ENCODE results near the gene MACROD2. TPM values are rescaled to one million over a fixed set of nuclear protein-coding genes. Genes with fewer than 3 reads are reported as not detected.

The MACROD2 gene
- total RNA-seq, 1 experiment from 2014 or later: 1.3 TPM

- DNase-seq (ENCODE audit: low read depth, low spot score): no peak
- in situ Hi-C loops (cut with HindIII; ENCODE audit: low pct_unique_long_range_greater_than_20kb, low sequenced_read_pairs): no loop called here
Observed at GRCh38 chr20:14134004-14134403, 138.7 kb downstream of the MACROD2 start.

DNA sequence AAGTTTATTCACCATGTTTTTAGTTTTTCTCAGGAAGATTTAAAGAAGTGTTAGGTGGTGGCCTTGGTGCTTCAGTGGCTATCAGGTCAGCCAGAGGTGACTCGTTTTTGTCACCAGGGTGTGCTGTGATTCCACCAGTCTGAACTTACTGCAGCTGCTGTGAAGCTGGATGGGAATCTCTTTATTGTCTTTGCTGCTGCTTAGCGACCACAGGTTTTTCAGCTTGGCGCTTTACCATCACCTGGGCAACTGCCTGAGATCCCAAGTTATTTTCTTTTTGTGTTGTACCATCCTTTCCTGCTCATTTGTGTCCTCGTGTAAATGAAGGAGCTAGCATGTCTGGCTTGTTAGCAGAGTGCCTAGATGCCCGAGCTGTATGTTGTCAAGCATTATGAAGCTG is 146.9 kb downstream of the MACROD2 start:
- peak; percentile 80 for DNase-seq (ENCODE audit: low read depth, low spot score)
- in situ Hi-C loops (cut with HindIII; ENCODE audit: low pct_unique_long_range_greater_than_20kb, low sequenced_read_pairs): no loop called here

GRCh38 chr20:14142964-14143627 is 147.8 kb downstream of the MACROD2 start:
- in situ Hi-C loops (cut with HindIII; ENCODE audit: low pct_unique_long_range_greater_than_20kb, low sequenced_read_pairs): no loop called here
- DNase-seq (ENCODE audit: low read depth, low spot score): peak; percentile 46

DNA sequence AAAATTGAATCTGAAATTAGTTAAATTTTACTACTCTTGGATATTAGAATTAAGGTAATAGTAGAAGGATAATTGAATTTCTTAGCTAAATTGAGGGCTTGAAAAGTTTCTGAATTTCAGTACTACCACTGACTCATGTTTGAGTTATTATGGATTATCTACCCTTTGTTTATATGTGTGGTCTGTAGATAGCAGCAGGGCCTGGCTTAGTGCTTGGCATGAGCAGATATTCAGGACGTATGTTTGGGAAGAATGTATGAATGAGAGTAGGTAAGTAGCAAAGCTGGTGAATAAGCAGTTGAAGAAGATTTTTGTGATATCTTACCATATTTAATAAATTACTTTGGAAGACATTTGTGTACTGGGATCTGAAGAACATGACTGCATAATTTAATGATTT is 152.7 kb downstream of the MACROD2 start:
- in situ Hi-C loops (cut with HindIII; ENCODE audit: low pct_unique_long_range_greater_than_20kb, low sequenced_read_pairs): no loop called here
- DNase-seq (ENCODE audit: low read depth, low spot score): no peak

DNA sequence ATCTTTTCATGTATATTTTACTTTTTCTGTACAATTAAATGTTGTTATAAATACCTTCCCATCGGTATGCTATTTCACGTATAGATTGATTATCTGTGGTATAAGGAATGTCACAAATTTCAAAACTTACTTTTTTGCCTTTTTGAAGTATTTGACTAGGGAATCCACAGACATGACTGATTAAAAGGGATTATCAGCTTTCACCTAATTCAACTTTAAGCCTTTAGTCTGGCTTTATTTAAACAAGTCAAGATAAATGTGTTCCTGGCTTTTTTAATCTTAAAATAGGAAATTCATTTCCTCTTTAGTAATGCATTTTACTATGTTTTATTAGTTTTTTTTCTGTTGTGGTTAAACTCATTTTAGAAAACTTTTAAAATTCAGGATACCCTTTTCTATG is 160.0 kb downstream of the MACROD2 start:
- no peak for DNase-seq (ENCODE audit: low read depth, low spot score)
- in situ Hi-C loops (cut with HindIII; ENCODE audit: low pct_unique_long_range_greater_than_20kb, low sequenced_read_pairs): no loop called here

GRCh38 chr20:14178528-14178927 is 183.2 kb downstream of the MACROD2 start:
- DNase-seq (ENCODE audit: low read depth, low spot score): no peak
- in situ Hi-C loops (cut with HindIII; ENCODE audit: low pct_unique_long_range_greater_than_20kb, low sequenced_read_pairs): no loop called here

GRCh38 chr20:14178952-14179351 is 183.6 kb downstream of the MACROD2 start:
- no peak for DNase-seq (ENCODE audit: low read depth, low spot score)
- in situ Hi-C loops (cut with HindIII; ENCODE audit: low pct_unique_long_range_greater_than_20kb, low sequenced_read_pairs): no loop called here

- in situ Hi-C loops (cut with HindIII; ENCODE audit: low pct_unique_long_range_greater_than_20kb, low sequenced_read_pairs): no loop called here
- DNase-seq (ENCODE audit: low read depth, low spot score): peak; percentile 83
Observed at GRCh38 chr20:14189794-14190402, 194.6 kb downstream of the MACROD2 start.

GRCh38 chr20:14191559-14191958 is 196.2 kb downstream of the MACROD2 start:
- in situ Hi-C loops (cut with HindIII; ENCODE audit: low pct_unique_long_range_greater_than_20kb, low sequenced_read_pairs): no loop called here
- no peak for DNase-seq (ENCODE audit: low read depth, low spot score)

DNA sequence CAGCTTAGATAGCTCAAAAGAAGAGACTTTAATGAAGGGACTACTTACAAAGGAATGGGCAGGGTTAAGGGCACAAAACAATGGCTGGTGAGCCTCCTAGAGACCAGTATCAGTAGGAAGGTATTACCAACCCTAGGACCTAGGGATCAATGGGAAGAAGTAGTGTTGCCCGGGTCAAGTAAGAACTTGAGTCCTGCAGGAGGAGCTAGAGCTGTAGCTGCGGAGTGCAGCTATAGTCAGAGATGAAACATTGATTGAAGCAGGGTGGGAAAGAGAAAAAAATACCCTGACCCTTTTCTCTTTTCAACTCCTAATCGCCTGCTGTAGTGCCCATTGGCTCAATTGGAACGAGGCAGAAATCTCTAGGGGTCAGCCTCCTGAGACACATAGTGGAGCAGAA is 198.1 kb downstream of the MACROD2 start:
- in situ Hi-C loops (cut with HindIII; ENCODE audit: low pct_unique_long_range_greater_than_20kb, low sequenced_read_pairs): no loop called here
- peak; percentile 51 for DNase-seq (ENCODE audit: low read depth, low spot score)

DNA sequence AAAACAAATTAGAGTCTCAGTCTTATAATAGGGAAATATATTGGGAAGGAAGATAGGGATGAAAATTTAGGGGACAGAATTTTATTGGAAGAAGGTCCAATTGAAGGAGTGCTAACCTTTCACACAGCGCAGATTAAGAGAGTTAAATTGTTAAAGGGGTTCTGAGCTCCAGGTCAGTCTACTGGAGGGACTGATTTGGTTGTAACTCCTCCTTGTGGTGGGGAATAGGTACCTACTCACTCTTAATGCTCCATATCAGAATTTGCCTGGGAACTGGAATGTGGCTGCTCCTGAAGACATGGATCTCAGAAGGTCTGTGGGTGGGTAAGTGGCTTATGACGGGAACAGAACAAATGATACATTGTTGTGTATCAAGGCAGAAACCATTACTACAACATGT is 198.6 kb downstream of the MACROD2 start:
- in situ Hi-C loops (cut with HindIII; ENCODE audit: low pct_unique_long_range_greater_than_20kb, low sequenced_read_pairs): no loop called here
- peak; percentile 75 for DNase-seq (ENCODE audit: low read depth, low spot score)

GRCh38 chr20:14197097-14197496 is 201.8 kb downstream of the MACROD2 start:
- in situ Hi-C loops (cut with HindIII; ENCODE audit: low pct_unique_long_range_greater_than_20kb, low sequenced_read_pairs): no loop called here
- DNase-seq (ENCODE audit: low read depth, low spot score): no peak

DNA sequence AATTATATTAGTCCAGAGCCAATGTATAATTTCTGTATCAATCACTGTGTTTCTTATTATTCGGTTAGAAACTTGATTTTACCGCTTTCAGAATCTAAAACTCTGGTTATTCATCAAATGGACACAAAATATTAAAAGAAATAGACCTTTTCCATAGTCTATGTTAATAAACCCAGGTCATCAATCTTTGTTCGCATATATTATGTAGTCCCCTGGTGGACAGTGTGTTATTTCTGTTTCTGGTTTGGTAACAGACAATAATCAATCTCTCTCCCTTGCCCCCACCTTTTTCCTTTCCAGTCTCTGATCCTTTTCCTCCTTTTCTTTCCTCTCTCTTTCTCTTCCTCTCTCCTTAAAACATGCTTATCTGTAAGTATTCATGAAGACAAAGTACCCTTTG is 203.1 kb downstream of the MACROD2 start:
- in situ Hi-C loops (cut with HindIII; ENCODE audit: low pct_unique_long_range_greater_than_20kb, low sequenced_read_pairs): no loop called here
- DNase-seq (ENCODE audit: low read depth, low spot score): no peak

- in situ Hi-C loops (cut with HindIII; ENCODE audit: low pct_unique_long_range_greater_than_20kb, low sequenced_read_pairs): no loop called here
- no peak for DNase-seq (ENCODE audit: low read depth, low spot score)
Observed at GRCh38 chr20:14199111-14199510, 203.8 kb downstream of the MACROD2 start.

- no peak for DNase-seq (ENCODE audit: low read depth, low spot score)
- in situ Hi-C loops (cut with HindIII; ENCODE audit: low pct_unique_long_range_greater_than_20kb, low sequenced_read_pairs): no loop called here
Observed at GRCh38 chr20:14203657-14204056, 208.3 kb downstream of the MACROD2 start.

DNA sequence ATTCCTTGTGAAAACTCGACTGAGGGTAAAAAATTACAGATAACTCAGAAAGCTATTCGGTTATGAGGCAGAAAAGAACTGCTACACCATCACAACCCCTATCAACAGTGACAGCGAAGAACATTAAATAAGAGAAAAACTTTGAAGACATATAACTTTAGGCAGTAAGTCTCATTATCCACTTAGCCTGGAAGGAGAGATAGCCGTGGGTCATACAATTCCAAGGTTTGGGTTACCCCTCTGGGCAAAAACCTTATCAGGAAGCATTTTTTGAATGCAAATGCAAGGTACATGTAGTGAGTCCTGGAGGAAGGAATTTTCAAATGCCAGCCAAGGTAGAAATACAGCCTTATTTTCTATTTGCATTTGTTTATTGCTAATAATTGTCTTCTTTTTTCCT is 212.3 kb downstream of the MACROD2 start:
- DNase-seq (ENCODE audit: low read depth, low spot score): no peak
- in situ Hi-C loops (cut with HindIII; ENCODE audit: low pct_unique_long_range_greater_than_20kb, low sequenced_read_pairs): no loop called here

DNA sequence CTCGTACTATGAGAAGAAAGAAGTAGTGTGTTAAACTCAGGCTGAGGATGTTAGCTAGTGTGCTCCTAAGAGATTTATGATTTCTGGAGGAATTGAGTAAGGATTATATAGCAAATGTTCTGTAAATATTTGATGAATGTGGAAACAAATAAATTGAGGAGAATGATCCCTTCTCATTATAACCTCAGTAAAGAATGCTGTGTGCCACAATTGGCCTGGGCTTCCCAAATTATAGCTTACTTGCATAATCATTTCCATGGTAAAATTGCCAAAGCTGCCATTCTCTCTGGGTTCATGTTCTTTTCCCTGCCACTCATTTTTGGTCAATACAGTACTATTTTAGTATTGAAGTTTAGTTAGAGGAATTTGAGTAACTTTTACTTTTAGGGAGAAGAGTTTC is 213.6 kb downstream of the MACROD2 start:
- DNase-seq (ENCODE audit: low read depth, low spot score): no peak
- in situ Hi-C loops (cut with HindIII; ENCODE audit: low pct_unique_long_range_greater_than_20kb, low sequenced_read_pairs): no loop called here

DNA sequence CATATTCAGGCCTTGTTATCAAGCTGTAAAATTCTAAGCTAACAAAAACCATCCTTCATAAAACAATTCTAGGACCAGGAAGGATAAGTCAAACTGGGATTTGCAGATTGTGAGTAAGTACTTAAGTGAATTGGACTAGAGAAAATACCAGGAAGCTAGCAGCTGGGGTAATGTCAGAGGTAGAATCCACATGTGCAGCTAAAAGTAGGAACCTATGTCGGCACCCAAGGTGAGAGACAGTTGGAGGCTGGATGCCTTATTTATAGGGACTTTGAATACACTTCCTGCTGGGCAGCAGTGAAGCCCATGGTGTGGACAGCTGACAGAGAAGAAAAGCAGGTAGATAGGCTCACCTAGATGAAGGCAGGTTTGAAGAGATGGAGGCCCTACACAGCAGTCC is 214.8 kb downstream of the MACROD2 start:
- DNase-seq (ENCODE audit: low read depth, low spot score): no peak
- in situ Hi-C loops (cut with HindIII; ENCODE audit: low pct_unique_long_range_greater_than_20kb, low sequenced_read_pairs): no loop called here

GRCh38 chr20:14214046-14214445 is 218.7 kb downstream of the MACROD2 start:
- in situ Hi-C loops (cut with HindIII; ENCODE audit: low pct_unique_long_range_greater_than_20kb, low sequenced_read_pairs): no loop called here
- DNase-seq (ENCODE audit: low read depth, low spot score): no peak
